Cardiac septum (tissue), 1 donor: ENCODE measurements around the gene PAFAH1B2. TPM values are rescaled to one million over a fixed set of nuclear protein-coding genes. Genes with fewer than 3 reads are reported as not detected.
"Not testable (repeated sequence)": the region's sequence is repeated elsewhere in the genome, so short reads cannot be mapped to it uniquely, and the experiment has no call there.

Source experiments
- DNase-seq: peaks from one replicate; pipeline ENCODE4 v3.0.0-alpha.2; 2020; ENCODE audit warnings: low spot score
- intact Hi-C: fragments of 100-400 bp; cut with DNase I; formaldehyde crosslinking; loops from one replicate; pipeline ENCODE4 v1.14.0; 2022
- total RNA-seq: library from RNA; stranded (reverse); fragmentation: NEBNext Ultra II Directional; extraction: Animal tissue kit (Norgen Biotek cat#: 25700); gene quantifications from one replicate; pipeline ENCODE4 v1.2.1, GENCODE V29; 2021
- donor health status: DM: no; HTN: no; CAD: no.

The PAFAH1B2 gene
- total RNA-seq, 1 donor from 2014 or later = 68.9 TPM

DNA sequence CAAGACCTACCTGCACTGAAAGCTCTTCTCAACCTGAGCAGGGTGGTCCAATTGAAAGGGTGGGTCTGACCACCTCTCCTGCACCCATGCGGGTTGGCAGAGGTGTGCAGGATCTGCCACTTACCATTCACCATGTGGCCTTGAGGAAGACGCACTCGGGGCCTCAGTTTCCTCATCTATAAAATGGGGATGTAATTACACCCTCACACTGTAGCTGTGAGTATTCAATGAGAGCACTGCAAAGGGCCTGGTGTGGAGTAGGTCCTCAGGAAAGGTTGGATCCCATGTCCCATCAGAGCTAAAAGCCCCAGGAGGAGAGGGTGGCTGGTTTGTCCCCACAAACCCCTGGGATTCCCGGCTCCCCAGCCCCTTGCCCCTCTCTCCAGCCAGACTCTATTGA lies 54.5 kb downstream of the PAFAH1B2 start:
- intact Hi-C loops = loop anchor here (1.0 kb wide), 1 partner anchor 19 kb away; no protein-coding TSS in a partner anchor
- DNase-seq = no peak

DNA sequence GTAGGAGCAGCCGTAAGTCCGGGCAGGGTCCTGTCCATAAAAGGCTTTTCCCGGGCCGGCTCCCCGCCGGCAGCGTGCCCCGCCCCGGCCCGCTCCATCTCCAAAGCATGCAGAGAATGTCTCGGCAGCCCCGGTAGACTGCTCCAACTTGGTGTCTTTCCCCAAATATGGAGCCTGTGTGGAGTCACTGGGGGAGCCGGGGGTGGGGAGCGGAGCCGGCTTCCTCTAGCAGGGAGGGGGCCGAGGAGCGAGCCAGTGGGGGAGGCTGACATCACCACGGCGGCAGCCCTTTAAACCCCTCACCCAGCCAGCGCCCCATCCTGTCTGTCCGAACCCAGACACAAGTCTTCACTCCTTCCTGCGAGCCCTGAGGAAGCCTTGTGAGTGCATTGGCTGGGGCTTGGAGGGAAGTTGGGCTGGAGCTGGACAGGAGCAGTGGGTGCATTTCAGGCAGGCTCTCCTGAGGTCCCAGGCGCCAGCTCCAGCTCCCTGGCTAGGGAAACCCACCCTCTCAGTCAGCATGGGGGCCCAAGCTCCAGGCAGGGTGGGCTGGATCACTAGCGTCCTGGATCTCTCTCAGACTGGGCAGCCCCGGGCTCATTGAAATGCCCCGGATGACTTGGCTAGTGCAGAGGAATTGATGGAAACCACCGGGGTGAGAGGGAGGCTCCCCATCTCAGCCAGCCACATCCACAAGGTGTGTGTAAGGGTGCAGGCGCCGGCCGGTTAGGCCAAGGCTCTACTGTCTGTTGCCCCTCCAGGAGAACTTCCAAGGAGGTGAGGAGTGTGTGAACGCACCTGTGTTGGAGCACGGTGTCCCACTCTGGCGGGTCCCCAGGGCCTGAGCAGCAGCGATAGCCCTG lies 55.2 kb downstream of the PAFAH1B2 start, which contains the start of gene TAGLN:
Gene TAGLN (plus strand): TSS at position 318 of the 863 bp plus-strand sequence. CDS start 3,644 bp downstream, outside the sequence.
- intact Hi-C loops = loop anchor here (1.0 kb wide), 1 partner anchor 18 kb away; no protein-coding TSS in a partner anchor
- DNase-seq = peak; percentile 86

DNA sequence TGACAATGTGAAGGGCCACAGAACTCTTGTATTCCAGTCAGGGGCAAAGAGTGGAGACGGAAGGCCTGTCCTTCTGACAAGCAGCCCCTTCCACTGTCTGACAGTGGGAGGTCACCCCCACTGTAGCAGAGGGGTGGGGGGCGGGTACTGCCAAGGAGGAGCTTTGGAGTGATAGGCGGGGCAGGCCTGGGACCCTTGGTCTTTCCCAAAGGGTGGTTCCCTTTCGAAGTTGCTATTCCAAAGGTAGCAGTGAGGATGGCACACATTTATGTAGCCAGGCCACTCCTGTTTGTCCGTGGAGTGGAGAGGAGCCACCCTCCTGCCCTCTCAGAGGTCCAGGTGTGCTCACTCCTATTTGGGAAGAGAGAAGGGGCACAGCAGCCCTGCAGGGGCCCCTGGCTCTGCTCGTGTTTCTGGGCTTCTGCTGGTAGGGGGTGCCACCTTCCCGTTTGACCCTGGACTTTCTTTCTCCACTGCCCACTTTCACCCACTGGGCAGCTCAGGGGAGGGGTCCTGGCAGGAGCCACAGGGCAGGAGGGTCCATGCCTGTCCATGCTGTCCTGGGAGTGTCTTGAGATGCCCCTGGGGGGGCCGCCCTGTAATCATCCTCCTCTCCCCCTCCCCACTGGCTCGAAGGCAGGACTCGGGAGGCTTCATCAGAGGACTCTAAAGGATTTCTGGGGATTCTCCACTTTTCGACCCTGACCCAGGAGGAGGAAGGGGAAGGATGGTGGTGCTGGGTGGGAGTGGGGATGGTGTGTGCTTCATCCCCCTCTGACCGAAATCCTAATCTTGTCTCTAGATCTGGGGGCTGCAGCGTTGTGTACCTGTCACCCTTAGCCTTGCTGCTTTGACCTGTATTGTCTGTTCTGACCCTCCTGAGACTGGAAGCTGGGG lies 56.1 kb downstream of the PAFAH1B2 start:
- intact Hi-C loops = loop anchor here (1.0 kb wide), 1 partner anchor 17 kb away; no protein-coding TSS in a partner anchor
- DNase-seq = no peak

DNA sequence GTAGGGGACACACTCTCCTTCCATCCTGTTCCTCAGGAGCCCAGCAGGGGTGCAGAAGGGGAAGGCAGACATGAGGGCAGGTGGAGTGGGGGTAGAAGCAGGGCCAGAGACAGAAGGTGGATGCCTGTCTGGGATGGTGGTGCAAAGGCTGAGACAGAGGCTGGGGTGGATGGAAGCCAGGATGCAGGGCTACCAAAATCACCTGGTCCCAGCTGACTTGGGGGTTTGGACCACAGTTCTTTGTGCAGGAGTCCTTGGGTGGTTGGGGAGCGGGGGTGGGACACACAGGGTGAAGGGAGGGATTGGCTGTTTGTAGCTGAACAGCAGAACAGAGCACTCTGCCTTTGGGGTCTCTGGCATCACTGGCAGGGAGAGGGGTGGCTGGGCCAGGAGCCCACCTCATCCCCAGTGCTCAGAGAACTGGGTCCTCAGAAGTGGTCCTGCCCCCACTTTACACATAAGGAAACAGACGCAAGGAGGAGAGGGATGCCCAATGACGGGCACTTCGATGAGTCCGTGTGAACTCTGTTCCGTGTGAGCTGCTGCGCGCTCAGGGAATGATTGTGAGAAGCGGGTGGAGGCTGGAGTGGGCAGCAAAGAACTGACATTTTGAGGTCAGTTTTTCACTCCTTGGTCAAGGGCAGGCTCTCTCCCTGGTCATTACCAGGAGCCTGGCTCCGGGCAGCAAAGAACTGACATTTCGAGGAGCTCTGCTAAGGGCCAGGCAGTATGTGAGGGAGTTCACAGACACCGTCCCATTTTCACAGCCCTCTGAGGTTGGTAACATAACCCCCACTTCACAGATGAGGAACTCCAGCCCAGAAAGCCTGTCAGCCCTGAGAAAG lies 56.9 kb downstream of the PAFAH1B2 start:
- intact Hi-C loops = no loop called here
- no peak for DNase-seq

DNA sequence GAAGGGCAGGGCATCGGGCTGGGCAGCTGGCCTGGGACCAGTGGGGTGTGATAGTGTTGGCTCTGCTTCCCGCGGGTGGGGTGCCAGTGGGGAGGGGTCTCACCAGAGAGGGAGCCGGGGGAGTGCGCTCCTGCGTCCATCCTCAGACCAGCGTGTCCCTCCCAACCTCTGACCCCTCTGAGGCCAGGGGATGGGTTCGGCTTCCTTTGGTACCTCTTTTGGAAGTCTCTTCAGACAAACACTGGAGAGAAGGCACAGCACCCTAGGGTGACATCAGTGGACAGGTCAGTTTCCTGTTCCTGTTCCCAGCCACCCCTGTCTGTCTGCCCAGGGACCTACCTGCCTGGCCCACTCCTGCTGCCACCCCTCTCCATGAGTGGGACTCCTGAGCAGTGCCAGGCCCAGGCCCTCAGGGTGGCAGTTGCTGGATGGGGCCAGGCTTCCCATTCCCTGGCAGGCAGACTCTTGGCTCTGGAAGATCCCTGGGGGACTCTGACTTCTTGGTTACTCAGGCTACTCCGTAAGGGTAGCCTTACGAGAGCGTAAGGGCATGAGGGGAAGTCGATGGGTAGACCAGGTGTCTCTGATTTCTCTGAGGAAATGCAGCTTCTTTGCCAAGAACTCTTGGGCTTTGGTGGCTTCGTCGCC lies 57.7 kb downstream of the PAFAH1B2 start:
- intact Hi-C loops = no loop called here
- DNase-seq = no peak

DNA sequence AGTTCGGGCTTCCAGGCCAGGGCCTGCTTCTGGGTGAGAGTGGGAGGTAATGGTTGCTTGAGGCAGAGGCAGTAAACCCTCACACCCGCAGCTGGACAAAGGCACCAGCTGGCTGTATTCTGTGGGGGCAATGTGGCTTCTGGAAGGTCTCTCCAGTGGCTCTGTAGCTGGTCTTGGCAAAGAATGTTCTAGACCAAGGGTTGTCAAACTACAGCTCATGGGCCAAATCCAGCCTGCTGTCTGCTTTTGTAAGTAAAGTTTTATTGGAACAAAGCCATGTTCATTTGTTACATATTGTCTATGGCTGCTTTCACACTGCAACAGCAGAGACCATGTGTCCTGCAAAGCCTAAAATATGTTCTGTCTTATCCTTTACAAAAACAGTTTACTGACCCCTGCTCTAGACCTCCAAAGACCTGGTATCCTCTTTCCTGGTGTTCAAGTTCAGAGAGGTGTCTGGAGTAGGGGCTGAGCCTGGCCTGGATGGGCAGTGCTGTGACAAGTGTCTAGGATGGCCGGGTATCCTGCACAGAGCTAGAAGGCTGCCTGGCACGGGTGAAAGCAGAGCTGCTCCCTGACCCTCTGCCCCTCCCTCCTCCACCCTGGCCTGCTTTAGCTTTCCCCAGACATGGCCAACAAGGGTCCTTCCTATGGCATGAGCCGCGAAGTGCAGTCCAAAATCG lies 58.4 kb downstream of the PAFAH1B2 start:
- no peak for DNase-seq
- intact Hi-C loops = no loop called here

DNA sequence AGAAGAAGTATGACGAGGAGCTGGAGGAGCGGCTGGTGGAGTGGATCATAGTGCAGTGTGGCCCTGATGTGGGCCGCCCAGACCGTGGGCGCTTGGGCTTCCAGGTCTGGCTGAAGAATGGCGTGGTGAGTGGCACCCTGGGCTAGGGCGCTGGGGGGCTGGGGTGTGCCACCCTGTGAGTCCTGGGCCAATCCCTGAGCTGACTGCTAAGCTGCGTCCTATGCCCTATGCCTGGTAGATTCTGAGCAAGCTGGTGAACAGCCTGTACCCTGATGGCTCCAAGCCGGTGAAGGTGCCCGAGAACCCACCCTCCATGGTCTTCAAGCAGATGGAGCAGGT lies 59.0 kb downstream of the PAFAH1B2 start:
- DNase-seq = no peak

DNA sequence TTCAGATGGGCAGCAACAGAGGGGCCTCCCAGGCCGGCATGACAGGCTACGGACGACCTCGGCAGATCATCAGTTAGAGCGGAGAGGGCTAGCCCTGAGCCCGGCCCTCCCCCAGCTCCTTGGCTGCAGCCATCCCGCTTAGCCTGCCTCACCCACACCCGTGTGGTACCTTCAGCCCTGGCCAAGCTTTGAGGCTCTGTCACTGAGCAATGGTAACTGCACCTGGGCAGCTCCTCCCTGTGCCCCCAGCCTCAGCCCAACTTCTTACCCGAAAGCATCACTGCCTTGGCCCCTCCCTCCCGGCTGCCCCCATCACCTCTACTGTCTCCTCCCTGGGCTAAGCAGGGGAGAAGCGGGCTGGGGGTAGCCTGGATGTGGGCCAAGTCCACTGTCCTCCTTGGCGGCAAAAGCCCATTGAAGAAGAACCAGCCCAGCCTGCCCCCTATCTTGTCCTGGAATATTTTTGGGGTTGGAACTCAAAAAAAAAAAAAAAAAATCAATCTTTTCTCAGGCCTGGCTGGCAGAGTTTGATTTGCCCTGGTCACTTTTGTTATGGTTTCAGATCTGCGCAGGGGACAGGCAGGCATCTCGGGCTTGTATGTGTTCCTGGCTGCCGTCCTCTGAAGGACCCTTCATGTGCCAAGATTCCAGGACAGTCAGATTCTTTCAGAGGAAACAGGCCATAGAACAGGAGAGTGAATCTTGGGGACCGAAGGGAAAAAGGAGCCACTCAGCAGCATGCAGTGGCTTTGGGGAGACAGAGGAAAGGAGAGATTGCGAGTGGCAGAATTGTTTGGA lies 60.4 kb downstream of the PAFAH1B2 start:
- intact Hi-C loops = no loop called here
- no peak for DNase-seq

More for the DNA sequence above, 59.0 kb downstream of the PAFAH1B2 start:
- intact Hi-C loops = no loop called here

DNA sequence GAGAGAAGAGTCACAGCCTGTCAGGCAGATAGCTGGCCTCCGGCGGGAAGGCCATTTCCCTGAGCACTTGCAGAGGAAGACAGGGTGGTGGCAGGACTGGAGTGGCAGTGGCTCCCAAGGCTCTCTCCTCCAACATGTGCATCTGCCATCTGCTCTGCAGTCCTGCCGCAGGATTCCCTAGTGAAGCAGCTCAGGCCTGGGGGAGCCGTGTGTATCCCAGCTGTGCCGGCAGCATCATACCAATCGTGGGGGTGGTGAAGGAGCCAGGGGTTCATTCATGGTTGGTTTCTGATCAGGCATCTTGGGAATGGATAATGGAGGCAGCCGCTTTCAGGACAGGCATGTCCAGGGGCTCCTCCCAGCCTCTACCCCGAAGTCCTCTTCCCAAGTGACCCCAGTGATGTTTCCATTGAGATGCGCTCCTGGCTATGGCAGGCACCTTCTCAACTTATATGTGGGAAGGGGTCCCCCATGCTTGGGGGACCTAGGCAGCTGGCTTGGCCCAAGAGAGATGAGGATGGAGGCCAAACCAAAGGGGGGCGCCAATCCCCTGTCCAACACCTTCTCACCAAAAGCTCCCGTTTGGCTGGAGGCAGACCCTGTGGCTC lies 61.2 kb downstream of the PAFAH1B2 start:
- intact Hi-C loops = no loop called here
- no peak for DNase-seq

DNA sequence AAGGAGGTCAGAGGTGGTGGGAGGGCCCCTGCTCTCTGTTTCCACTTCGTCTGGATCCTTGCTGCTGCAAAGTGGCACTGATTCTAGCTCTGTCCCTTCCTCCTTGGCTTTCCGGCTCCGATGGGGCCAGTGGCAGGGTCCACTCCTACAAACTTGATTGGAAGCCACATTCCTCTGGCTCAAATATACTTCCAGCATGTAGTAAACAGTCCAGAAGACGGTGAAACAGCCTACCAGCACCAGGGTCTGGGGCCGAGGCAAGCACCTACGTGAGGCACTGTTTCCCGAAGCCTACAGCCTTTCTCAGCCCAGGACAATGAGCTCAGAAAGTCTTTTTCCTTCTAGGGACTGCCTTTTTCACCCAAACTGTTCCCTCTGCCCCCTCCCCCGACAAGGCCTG lies 62.0 kb downstream of the PAFAH1B2 start:
- intact Hi-C loops, DNase-seq: not testable (repeated sequence)

DNA sequence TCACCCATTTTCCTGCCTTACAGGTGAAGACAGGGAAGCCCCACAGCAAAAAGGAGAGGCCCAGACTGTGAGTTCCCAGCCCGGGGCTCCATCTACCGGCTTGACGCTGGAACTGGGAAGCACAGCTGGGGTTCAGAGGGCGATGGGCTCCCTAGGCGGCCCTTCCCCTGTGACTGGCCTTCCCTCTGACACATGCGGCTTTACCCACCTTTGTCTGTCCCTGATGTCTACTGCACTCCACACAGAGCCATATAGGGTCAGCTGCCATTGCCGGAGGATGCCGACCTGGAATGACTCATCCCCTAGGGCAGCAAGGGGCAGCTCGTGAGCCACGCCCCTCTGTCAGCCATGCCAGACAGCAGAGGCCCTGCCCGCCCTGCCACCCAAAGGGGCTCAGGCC lies 62.8 kb downstream of the PAFAH1B2 start:
- DNase-seq = not testable (repeated sequence)

DNA sequence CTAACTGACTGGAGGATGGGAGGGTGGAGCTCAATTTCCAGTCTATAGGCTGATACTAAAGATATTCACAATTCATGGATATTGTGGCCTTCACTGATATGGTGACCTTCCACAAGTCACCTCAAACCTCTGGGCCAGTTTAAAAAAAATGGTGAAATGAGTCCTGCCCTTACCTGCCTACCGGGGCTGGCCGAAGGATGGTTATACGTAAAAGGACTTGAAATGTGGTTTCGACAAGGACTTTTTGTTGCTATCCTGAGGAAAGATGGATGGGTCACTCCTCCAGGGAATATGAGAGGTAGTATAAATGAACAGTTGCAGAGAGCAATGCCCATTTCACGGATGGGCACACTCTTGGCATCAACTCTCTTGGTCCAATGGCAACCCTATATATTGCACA lies 63.4 kb downstream of the PAFAH1B2 start:
- intact Hi-C loops, DNase-seq: not testable (repeated sequence)

More for the DNA sequence above, 62.8 kb downstream of the PAFAH1B2 start:
- intact Hi-C loops = not testable (repeated sequence)

DNA sequence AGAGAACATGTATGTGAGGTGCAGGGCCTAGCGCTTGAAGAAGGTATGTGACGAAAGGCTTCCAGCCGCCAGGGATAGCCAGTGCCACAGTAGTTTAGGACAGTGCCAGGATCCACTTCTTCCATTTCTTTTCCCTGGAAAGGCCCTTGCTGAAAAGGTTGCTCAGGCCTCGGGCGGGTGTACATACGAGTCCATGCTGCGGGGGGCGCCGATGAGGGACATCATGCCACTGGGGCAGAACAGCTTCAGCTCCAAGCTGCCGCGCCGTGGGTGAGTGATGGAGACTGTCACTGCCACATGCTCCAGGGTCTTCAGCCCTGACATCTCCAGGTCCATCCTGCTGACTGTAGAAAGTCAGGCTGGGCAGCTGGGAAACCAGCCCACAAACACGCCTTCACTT lies 64.6 kb downstream of the PAFAH1B2 start:
- intact Hi-C loops, DNase-seq: not testable (repeated sequence)

DNA sequence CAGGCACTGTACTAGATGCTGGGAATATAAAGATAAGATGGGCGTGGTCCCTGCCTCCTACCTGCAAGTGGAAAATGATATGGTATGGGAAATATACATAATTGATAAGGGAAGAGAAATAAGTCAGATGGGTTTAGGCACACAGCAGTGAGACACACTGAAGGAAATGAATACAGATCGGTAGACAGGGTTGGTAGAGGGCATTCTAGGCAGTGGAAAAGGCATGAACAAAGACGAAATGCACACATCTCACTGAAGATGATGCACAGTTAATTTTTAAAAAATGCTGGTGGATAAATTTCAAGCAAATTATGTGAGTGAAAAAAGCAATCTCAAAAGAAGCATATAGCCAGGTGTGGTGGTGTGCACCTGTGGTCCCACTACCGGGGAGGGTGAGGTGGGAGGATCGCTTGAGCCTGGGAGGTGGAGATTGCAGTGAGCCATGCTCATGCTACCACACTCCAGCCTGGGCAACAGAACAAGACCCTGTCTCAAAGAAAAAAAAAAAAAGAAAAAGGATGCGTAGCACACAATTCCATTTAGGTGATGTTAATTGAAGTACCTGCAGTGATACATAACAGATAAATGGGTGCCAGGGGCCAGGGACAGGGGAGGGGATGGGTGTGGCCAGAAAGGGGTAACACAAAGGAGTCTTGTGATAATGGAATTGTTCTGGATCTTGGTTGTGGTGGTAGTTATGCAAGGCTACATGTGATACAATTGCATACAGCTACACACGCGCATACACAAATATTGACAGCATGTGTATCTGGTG lies 65.5 kb downstream of the PAFAH1B2 start:
- intact Hi-C loops, DNase-seq: not testable (repeated sequence)

DNA sequence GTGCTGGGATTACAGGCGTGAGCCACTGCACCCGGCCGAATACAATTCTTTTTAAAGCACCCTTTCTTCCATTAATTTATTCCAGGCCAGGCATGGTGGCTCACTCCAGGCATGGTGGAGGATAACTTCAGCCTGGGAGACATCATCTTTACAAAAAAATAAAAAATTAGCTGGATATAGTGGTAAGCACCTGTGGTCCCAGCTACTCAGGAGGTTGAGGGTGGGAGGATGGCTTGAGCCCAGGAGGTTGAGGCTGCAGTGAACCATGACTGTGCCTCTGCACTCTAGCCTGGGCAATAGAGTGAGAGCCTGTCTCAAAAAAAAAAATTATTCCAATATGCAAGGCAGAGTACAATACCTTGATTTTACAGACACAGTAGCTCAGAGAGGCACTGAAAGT lies 66.5 kb downstream of the PAFAH1B2 start:
- DNase-seq = no peak
- intact Hi-C loops = no loop called here

DNA sequence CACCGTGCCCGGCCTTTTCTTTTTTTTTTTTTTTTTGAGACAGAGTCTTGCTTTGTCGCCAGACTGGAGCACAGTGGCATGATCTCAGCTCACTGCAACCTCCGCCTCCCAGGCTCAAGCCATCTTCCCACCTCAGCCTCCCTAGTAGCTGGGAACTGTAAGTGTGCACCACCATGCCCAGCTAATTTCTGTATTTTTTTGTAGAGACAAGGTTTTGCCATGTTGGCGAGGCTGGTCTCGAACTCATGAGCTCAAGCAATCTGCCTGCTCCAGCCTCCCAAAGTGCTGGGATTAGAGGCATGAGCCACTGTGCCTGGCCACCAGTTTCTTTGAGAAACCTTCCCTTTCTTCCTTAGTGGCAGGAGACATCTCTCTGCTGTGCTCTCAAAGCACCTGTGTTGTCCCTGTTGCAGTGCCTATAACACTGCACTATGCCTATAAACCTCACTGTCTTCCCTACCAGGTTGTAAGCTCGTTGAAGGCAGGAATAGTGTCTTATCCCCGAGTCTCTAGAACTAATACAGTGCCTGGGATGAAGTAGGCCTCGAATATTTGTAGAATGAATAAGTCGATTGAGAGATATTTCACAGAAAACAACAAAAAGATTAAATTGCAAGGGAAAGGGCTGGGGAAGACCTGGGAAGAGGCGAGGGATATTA lies 68.7 kb downstream of the PAFAH1B2 start:
- DNase-seq = no peak

More for the DNA sequence above, 68.7 kb downstream of the PAFAH1B2 start:
- intact Hi-C loops = no loop called here
